ENCODE measurements around the gene SLC16A10. TPM values are rescaled to one million over a fixed set of nuclear protein-coding genes. Genes with fewer than 3 reads are reported as not detected.

Gene SLC16A10
- total RNA-seq, 3 donors from 2014 or later = 1.4 to 6.0 (median 3.8) TPM

GRCh38 chr6:111068866-111069234, 18.5 kb upstream of the SLC16A10 start:
- TF ChIP-seq CTCF (IDR thresholded peaks at IDR 0.05) = no peak
- no peaks in the 10 kb centered on the region for H3K4me1 ChIP-seq (ENCODE audit: low read depth)
- H3K9me3 ChIP-seq = peaks cover 2% of the 10 kb centered on the region
- intact Hi-C loops (cut with DNase I, micrococcal nuclease) = no loop called here
- H3K36me3 ChIP-seq (ENCODE audit: low read depth) = no peaks in the 10 kb centered on the region
- ATAC-seq (no peak), DNase-seq (no peak)
- H3K4me3 ChIP-seq = no peak overlapping the region

GRCh38 chr6:111069382-111070104, 17.8 kb upstream of the SLC16A10 start:
- intact Hi-C loops (cut with DNase I, micrococcal nuclease) = no loop called here
- Histone ChIP-seq H3K4me3 (no peak overlapping the region), H3K36me3 (ENCODE audit: low read depth) (no peaks in the 10 kb centered on the region), H3K9me3 (no peaks in the 10 kb centered on the region), H3K4me1 (ENCODE audit: low read depth) (no peaks in the 10 kb centered on the region)
- DNase-seq (no peak), ATAC-seq (no peak)
- TF ChIP-seq CTCF (IDR thresholded peaks at IDR 0.05) = no peak

- intact Hi-C loops (cut with DNase I, micrococcal nuclease) = no loop called here
- Histone ChIP-seq H3K4me3 (no peak overlapping the region), H3K9me3 (no peaks in the 10 kb centered on the region), H3K4me1 (ENCODE audit: low read depth) (no peaks in the 10 kb centered on the region), H3K36me3 (ENCODE audit: low read depth) (no peaks in the 10 kb centered on the region)
- ATAC-seq (peak; percentile 25), DNase-seq (no peak)
- no peak for TF ChIP-seq CTCF (IDR thresholded peaks at IDR 0.05)
These were observed 16.9 kb upstream of the SLC16A10 start for GRCh38 chr6:111070105-111071005.

GRCh38 chr6:111072801-111073360, 14.4 kb upstream of the SLC16A10 start:
- intact Hi-C loops (cut with DNase I, micrococcal nuclease) = no loop called here
- DNase-seq (no peak), ATAC-seq (no peak)
- Histone ChIP-seq H3K36me3 (ENCODE audit: low read depth) (no peaks in the 10 kb centered on the region), H3K9me3 (no peaks in the 10 kb centered on the region), H3K4me3 (no peak overlapping the region), H3K4me1 (ENCODE audit: low read depth) (no peaks in the 10 kb centered on the region)
- TF ChIP-seq CTCF (IDR thresholded peaks at IDR 0.05) = no peak

- intact Hi-C loops (cut with DNase I, micrococcal nuclease) = no loop called here
- Histone ChIP-seq H3K4me1 (ENCODE audit: low read depth) (no peaks in the 10 kb centered on the region), H3K4me3 (no peak overlapping the region), H3K36me3 (ENCODE audit: low read depth) (no peaks in the 10 kb centered on the region), H3K9me3 (no peaks in the 10 kb centered on the region)
- DNase-seq (no peak), ATAC-seq (no peak)
- TF ChIP-seq CTCF (IDR thresholded peaks at IDR 0.05) = no peak
These were observed 13.0 kb upstream of the SLC16A10 start for GRCh38 chr6:111074311-111074710.
